ENCODE data around the gene PPIA.

GRCh38 chr7:44849259-44849884 is 52.9 kb downstream of the PPIA start:
- TF ChIP-seq CTCF (IDR thresholded peaks at IDR 0.05; ENCODE audit: poor library complexity, severe bottlenecking) (no peak), TAF1 (IDR thresholded peaks at IDR 0.05; ENCODE audit: low read depth) (no peak)

All from neural cell (in vitro differentiated cells).